Small intestine (tissue), 7 donors: Measurements from ENCODE around the gene PFN2. TPM values are rescaled to one million over a fixed set of nuclear protein-coding genes. Genes with fewer than 3 reads are reported as not detected.

ENCODE experiments used
- DNase-seq, 2 donors: peaks; one replicate each; pipeline versions ENCODE4 v3.0.0 to v3.0.0-alpha.2; 2013
- FAIRE-seq: peaks from 2 replicates; lab custom pipeline; 2012; peaks lifted over from hg19 to GRCh38; lab: Jason Lieb, UNC
- H3K27ac ChIP-seq, 3 donors: one replicate each; pipeline ENCODE4 v1.5.1; 2013; ENCODE audit warnings: low read length in 2 of 3, mild to moderate bottlenecking in 2 of 3, control low read depth in 1 of 3, inconsistent platforms in 1 of 3, low read depth in 1 of 3, moderate library complexity in 1 of 3
- H3K27me3 ChIP-seq, 3 donors: one replicate each; pipeline ENCODE4 v1.6.1; 2013; ENCODE audit warnings: low read length in 3 of 3, inconsistent platforms in 1 of 3; ENCODE audit not compliant: control insufficient read depth in 3 of 3, insufficient read depth in 3 of 3
- H3K36me3 ChIP-seq, 3 donors: one replicate each; pipeline ENCODE4 v1.6.1; 2013; ENCODE audit warnings: low read length in 3 of 3, inconsistent platforms in 1 of 3, low read depth in 1 of 3, mild to moderate bottlenecking in 1 of 3, moderate library complexity in 1 of 3; ENCODE audit not compliant: control insufficient read depth in 3 of 3, insufficient read depth in 2 of 3
- H3K4me1 ChIP-seq, 3 donors: one replicate each; pipeline ENCODE4 v1.6.1; 2013; ENCODE audit warnings: low read length in 2 of 3, inconsistent platforms in 1 of 3, low read depth in 1 of 3, mild to moderate bottlenecking in 1 of 3, moderate library complexity in 1 of 3; ENCODE audit not compliant: control insufficient read depth in 3 of 3, insufficient read depth in 2 of 3
- H3K4me3 ChIP-seq, 3 donors: one replicate each; pipeline ENCODE4 v1.5.1; 2013; ENCODE audit warnings: low read length in 3 of 3, control low read depth in 1 of 3, inconsistent platforms in 1 of 3, low read depth in 1 of 3, mild to moderate bottlenecking in 1 of 3, moderate library complexity in 1 of 3
- H3K9me3 ChIP-seq, 2 donors: one replicate each; pipeline ENCODE4 v1.6.1; 2013; ENCODE audit warnings: low read depth in 1 of 2, low read length in 1 of 2; ENCODE audit not compliant: control insufficient read depth in 2 of 2, insufficient read depth in 1 of 2
- WGBS, 3 donors: extraction: QIAGEN DNeasy Blood & Tissue Kit; methylation state at CpG; one replicate each; pipeline ENCODE4 v1.1.7; 2013; 5-methylcytosine and 5-hydroxymethylcytosine counted together
- polyA plus RNA-seq, 4 donors: library from polyadenylated mRNA; stranded (reverse) in 3 of 4; unstranded in 1 of 4; fragments of 200-250 nt in 3 of 4; fragments of 120-200 nt in 1 of 4; gene quantifications; one replicate each; pipeline versions ENCODE4 v1.2.1 to v1.2.3, GENCODE V29; 2013
- donor health status: healthy with polysubstance abuse.
- donor health status: control.
- donor health status: control.
- donor health status: Bipolar disorder and iron deficiency.
- donor health status: healthy.

Gene PFN2
- polyA plus RNA-seq, 4 donors: 27.3 to 115 (median 41.3) TPM

- no peaks in the 10 kb centered on the region for H3K9me3 ChIP-seq
- DNase-seq (no peak), FAIRE-seq (no peak)
- 68 to 94% (median 84%) methylated on average over 2 of the region's 2 CpGs for WGBS, 3 donors
- H3K4me3 ChIP-seq: no peak overlapping the region
- H3K4me1 ChIP-seq: no peaks in the 10 kb centered on the region
- no peaks in the 10 kb centered on the region for H3K36me3 ChIP-seq
- no peak overlapping the region for H3K27ac ChIP-seq
- no peaks in the 10 kb centered on the region for H3K27me3 ChIP-seq
Observed at GRCh38 chr3:149977386-149977785, 6.7 kb upstream of the PFN2 start.

- FAIRE-seq: no peak
- no peak for DNase-seq
- H3K27me3 ChIP-seq: no peaks in the 10 kb centered on the region
- H3K4me3 ChIP-seq: no peak overlapping the region
- H3K36me3 ChIP-seq: no peaks in the 10 kb centered on the region
- H3K27ac ChIP-seq: no peak overlapping the region
- H3K9me3 ChIP-seq: no peaks in the 10 kb centered on the region
- peaks cover 0 to 4% (median 0%) of the 10 kb centered on the region in 3 donors for H3K4me1 ChIP-seq
Observed at GRCh38 chr3:149975919-149976318, 5.2 kb upstream of the PFN2 start.

- no peaks in the 10 kb centered on the region for H3K27me3 ChIP-seq
- DNase-seq: peak; percentile 47 to 89
- no peaks in the 10 kb centered on the region for H3K9me3 ChIP-seq
- FAIRE-seq: no peak
- peaks cover 0 to 12% (median 0%) of the 10 kb centered on the region in 3 donors for H3K4me1 ChIP-seq
- H3K36me3 ChIP-seq: no peaks in the 10 kb centered on the region
- peak overlapping the region; percentile 82 to 92 (median 90) for H3K4me3 ChIP-seq
- H3K27ac ChIP-seq: peak overlapping the region in 2 of 3 donors; percentile 77 to 80
- WGBS, 3 donors: 1 to 2% (median 1%) methylated on average over 34 to 42 of the region's 42 CpGs
Observed at GRCh38 chr3:149971403-149972075, 844 bp upstream of the PFN2 start.

- Histone ChIP-seq H3K27me3 (no peaks in the 10 kb centered on the region), H3K9me3 (no peaks in the 10 kb centered on the region), H3K4me1 (peaks cover 0 to 12% (median 0%) of the 10 kb centered on the region in 3 donors), H3K4me3 (peak overlapping the region; percentile 82 to 92 (median 90)), H3K36me3 (peaks cover 0 to 1% (median 0%) of the 10 kb centered on the region in 3 donors), H3K27ac (peak overlapping the region; percentile 16 to 93 (median 84))
- FAIRE-seq (no peak), DNase-seq (peak; percentile 82 to 97)
- 0 to 1% (median 1%) methylated on average over 52 to 73 of the region's 73 CpGs for WGBS, 3 donors
Observed at GRCh38 chr3:149969940-149970715, 567 bp downstream of the PFN2 start.

GRCh38 chr3:149969110-149969939 lies 1.4 kb downstream of the PFN2 start:
- Histone ChIP-seq H3K4me1 (peaks cover 0 to 12% (median 0%) of the 10 kb centered on the region in 3 donors), H3K36me3 (peaks cover 0 to 1% (median 0%) of the 10 kb centered on the region in 3 donors), H3K27ac (peak overlapping the region in 2 of 3 donors; percentile 44 to 93), H3K9me3 (no peaks in the 10 kb centered on the region), H3K4me3 (peak overlapping the region in 2 of 3 donors; percentile 82 to 90), H3K27me3 (no peaks in the 10 kb centered on the region)
- FAIRE-seq (no peak), DNase-seq (peak; percentile 34 to 71)
- WGBS, 3 donors: 14 to 32% (median 25%) methylated on average over 15 of the region's 15 CpGs

- peaks cover 0 to 12% (median 0%) of the 10 kb centered on the region in 3 donors for H3K4me1 ChIP-seq
- FAIRE-seq (no peak), DNase-seq (peak in 1 of 2 donors; percentile 10)
- no peak overlapping the region for H3K27ac ChIP-seq
- peaks cover 0 to 1% (median 0%) of the 10 kb centered on the region in 3 donors for H3K36me3 ChIP-seq
- H3K9me3 ChIP-seq: no peaks in the 10 kb centered on the region
- 80 to 91% (median 89%) methylated on average over 8 of the region's 8 CpGs for WGBS, 3 donors
- H3K4me3 ChIP-seq: no peak overlapping the region
- no peaks in the 10 kb centered on the region for H3K27me3 ChIP-seq
Observed at GRCh38 chr3:149968216-149968615, 2.5 kb downstream of the PFN2 start.

- H3K4me3 ChIP-seq: no peak overlapping the region
- DNase-seq (peak; percentile 47 to 61), FAIRE-seq (peak; percentile 26)
- H3K9me3 ChIP-seq: no peaks in the 10 kb centered on the region
- H3K4me1 ChIP-seq: peaks cover 0 to 12% (median 0%) of the 10 kb centered on the region in 3 donors
- no peak overlapping the region for H3K27ac ChIP-seq
- H3K36me3 ChIP-seq: peaks cover 0 to 1% (median 0%) of the 10 kb centered on the region in 3 donors
- no peaks in the 10 kb centered on the region for H3K27me3 ChIP-seq
- WGBS, 3 donors: 19 to 25% (median 24%) methylated on average over 9 of the region's 9 CpGs
Observed at GRCh38 chr3:149967086-149967685, 3.5 kb downstream of the PFN2 start.
